Measurements from ENCODE around the gene ARHGAP12.

Gene ARHGAP12

DNA sequence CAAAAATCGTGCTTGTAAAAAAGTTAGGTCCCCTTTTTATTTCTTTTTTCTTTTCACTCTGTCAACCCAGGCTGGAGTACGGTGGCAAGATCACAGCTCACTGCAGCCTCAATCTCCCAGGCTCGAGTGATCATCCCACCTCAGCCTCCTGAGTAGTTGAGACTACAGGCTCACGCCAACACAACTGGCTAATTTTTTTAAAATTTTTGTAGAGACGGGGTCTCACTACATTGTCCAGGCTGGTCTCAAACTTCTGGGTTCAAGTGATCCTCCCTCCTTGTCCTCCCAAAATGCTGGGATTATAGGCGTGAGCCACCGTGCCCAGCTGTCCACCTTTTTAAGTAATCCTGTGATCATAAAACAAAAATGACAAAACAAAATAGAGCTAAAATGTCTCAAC is 19.4 kb upstream of the ARHGAP12 start:
- DNase-seq = no peak

DNA sequence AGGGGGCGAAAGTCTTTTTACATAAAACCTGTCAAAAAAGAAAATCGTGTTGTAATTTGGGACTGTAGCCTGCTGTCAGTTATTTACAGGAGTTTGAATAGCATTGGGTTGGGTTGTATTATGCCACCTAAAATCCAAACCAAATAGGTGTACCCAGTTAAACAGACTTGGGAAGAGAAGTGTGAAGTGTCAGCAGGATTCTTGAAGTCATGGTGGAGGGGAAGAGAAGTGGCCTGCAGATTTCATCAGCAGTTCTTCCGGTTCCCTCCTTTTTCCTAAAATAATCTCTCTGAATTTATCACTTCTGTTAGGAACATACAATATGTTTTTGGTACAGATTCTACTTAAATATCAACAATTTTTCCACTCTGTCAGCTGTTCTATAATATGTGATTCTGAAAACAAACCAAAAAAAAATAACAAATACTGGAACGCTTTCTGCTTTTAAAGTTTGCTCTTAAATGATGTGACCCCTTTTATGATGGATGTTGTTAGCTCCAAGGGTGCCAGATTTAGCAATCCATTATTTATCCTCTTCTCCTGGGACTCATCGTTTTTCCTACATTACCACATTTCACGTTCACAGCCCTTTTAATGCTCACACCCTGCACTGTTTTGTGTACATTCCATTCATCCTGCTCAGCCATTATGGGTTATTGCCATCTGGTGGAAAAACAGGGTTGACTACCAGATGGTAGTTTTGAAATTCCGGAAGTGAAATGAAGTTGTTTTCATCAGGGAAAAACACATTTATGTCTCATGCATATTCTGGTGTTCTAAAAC is 18.7 kb upstream of the ARHGAP12 start:
- DNase-seq = no peak

DNA sequence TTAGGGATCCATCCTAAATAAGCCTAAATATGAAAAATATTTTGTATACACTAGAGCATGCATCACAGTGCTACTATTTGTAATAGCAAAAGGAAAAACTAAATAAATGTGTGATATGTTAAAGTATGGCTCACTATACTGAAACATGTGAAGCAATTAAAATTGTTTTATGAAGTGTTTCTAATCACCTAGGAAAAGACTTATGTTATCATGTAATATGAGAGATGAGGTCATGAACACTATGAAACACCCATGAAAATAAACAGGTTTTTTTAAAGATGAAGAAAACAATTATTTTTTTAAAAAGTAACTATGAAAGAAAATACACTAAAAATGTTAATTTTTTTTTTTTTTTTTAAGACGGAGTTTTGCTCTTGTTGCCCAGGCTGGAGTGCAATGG is 16.8 kb upstream of the ARHGAP12 start:
- no peak for DNase-seq

DNA sequence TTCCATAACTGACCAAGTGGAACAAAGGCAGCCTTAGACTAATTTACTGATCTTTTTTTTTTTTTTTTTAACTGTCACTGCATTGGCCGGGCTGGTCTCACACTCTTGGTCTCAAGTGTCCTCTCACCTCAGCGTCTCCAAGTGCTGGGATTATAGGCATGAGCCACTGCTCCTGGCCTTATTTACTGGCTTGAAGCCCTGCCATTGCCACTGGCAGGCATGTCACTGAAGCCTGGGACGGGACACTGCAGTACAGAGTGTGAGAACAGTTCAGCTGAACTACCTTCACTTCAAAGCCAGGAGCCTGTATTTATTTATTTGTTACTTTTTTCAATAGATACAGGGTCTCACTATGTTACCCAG is 15.4 kb upstream of the ARHGAP12 start:
- no peak for DNase-seq

DNA sequence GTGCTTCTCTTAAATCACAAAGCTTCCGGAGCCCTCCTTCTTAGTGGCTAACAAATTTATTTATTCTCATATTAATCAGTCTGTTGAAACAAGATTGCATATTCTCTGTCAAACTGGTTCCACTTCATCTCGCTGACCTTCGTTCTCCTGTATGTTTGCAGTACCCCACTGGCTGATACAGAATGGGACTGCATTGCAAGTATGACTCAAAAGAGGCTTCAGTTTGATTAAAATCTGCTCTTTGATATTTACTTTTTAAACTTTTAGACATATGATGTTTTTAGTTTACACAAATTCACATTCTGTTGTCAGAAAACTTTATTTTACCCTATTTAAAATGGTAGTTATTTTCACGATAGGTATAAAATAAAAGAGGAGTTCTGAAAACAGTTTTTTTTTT is 14.3 kb upstream of the ARHGAP12 start:
- no peak for DNase-seq

DNA sequence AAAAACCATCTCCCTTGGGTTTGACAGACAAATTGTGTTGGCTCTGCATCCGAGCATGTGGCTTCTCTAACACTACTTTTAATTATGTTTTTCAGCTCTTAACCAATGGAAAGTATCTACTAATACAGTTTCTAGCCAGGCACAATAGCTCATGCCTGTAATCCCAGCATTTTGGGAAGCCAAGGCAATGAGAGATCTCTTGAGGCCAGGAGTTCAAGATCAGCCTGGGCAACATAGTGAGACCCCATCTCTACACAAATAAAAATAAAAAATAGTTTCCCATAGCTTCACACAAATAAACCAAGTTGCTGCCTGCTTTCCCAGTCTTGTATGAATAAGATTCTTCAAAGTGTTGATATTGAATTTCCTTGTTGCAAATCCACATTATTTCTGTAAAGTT is 13.8 kb upstream of the ARHGAP12 start:
- no peak for DNase-seq

DNA sequence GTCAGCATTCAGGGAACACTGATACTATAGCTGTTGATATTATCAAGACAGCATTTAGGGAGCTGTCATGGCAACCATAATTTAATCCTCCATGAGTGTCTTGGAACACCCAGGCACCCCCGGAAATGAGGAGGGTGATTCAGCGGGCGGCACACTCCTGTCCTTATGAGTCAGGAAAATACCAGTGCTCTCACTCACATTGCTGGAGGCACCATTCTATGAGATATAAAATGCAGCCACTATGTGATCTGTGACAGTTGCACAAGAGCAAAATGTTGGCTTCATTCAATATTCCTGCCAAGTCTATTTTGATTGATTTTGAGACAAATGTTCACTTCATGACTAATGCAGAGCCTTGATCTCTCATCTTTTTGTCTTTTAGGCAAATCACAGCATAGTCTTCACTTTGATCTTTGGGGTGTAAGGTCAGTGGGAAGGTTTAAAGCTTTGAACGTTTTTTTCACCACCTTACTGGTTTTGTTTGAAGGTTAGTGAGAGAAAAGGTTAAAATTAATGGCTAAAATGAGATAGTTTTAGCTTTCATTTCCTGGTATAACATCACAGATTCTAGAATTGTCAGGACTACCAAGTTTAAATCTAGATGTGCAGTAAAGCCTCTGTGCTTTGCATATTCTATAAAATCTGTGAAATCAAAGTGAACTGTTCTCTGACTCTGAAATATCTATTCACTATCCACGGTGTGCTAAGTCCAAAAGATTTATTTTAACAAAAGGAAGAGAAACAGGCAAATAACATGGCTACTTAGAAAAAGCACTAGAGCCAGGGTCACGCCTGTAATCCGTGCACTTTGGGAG is 12.4 kb upstream of the ARHGAP12 start:
- DNase-seq = peak; percentile 30

DNA sequence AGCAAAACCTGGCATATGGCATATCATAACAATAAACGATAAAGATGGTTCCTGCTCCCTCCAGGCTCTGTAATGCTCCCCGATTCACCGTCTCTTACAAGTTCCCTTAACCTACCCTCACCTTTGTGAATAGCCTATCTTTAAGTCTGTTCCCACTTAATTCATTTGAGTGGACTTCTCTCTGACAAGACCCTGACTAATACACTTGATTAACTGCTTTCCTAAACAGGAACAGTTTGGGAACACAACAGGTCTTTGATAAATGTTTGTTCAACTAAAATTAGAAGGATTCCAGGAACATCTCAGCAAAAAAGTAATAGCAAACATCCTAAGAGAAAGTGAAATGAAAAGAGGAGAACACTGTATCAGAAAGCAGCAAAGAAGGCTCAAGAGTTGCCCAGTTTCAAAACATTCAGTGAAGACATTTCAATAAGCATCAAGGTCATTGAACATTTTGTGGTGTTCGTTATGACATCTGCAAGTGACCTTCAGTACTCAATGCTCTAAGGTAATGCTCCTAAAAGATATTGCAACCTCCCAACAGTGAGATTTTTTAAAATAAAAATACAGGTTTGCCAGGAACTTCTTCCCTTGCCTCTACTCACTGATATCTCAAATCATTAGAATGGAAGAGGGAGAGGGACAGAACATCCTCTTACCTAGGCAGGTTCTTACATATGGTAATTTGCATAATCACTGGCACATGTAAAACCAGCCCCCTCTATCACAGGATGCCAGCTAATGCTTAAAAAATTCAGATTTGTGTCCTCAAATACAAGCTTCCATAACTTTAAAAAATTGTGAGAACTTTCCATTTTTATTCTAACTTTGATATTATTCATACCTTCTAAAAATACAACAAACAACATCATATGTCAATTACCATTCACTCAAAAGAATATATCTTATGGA is 11.4 kb upstream of the ARHGAP12 start:
- no peak for DNase-seq

DNA sequence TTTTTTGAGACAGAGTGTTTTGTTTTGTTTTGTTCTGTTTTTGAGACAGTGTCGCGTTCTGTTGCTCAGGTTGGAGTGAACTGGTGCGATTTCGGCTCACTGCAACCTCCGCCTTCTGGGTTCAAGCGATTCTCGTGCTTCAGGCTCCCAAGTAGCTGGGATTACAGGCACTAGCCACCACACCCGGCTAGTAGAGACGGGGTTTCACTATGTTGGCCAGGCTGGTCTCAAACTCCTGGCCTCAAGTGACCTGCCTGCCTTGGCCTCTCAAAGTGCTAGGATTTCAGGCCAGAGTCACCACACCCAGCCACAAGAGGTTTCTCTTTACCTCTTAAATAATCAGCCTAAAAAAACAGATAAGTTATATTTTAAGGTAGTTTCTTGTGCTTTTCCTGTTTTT is 8.7 kb upstream of the ARHGAP12 start:
- no peak for DNase-seq

DNA sequence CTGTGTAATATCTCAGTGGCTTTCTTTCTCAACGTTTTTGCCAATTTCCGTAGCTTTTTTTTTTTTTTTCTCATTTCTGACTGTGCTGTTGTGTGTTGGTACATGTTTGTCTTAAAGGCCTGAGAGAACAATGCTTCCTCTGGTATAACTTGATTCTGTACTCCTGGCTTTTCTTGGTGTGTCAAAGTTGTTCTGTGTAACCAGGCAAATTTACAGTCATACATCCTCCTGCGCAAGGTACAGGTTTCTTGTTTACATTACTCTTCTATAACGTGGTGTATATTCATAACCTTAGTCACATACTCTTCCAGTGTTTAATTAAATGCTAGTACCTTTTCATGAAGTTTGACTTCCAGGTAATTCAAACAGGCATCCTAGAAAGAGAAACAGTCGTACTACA is 8.3 kb upstream of the ARHGAP12 start:
- no peak for DNase-seq

DNA sequence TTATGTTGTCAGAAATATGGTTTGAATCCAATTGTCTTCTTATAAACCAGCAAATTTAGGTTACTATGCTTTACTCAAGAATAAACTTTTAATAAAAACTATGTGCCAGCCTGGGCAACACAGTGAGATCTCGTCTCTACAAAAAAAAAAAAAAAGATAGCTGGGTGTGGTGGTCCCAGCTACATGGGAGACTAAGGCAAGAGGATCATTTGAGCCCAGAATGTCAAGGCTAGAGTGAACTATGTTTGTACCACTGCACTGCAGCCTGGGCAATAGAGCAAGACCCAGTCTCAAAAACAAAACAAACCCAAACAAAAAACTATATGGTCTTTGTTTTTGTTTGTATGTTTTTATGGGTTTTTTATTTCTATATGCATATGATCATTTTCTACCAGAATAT is 7.5 kb upstream of the ARHGAP12 start:
- no peak for DNase-seq

DNA sequence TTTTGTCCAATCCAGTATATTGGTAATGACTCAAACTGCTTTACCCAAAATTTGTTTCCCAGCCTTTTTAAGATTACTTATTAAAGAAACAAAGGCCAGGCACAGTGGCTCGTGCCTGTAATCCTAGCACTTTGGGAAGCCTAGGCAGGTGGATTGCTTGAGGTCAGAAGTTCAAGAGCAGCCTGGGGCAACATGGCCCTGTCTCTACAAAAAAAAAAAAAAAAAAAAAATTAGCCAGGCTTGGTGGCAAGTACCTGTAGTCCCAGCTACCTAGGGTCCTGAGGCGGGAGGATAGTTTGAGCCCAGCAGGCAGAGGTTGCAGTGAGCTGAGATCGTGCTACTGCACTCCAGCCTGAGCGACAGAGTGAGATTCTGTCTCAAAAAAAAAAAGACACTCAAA is 7.0 kb upstream of the ARHGAP12 start:
- DNase-seq = no peak

DNA sequence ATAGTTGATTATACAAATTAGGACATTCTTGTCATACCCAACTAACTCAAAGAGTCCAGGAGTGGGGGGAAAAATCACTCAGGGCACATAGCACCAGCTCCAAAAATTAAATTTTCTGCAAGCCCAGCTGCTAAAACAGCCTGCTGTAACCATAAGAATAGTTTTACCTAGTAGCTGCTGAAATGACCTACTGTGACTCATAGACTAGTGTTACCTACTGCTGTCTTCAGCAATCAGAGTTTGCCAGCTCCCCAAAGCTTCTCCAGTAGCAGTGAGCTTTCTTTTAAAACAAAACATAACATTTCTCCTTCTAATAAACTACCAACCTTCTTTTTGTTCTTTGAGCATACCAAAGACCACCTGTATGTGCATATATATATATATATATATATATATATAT is 4.2 kb upstream of the ARHGAP12 start:
- DNase-seq = no peak

DNA sequence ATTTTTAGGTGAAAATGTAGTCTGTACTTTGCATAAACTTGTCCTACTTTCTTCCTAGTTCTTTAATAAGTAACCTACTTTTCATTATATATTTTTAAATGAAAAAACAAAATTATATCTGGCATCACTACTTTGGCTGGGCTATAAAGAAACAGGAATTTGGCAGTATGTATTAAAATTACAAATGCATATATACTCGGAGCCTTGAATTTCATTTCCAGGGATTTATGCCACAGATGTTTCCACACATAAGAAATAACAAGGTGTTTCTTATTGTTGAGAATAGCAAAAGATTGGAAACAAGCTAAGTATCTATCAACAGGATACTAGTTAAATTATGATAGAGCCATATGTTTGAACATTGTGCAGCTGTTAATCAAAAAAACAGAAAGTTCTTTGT is 2.2 kb upstream of the ARHGAP12 start:
- no peak for DNase-seq

DNA sequence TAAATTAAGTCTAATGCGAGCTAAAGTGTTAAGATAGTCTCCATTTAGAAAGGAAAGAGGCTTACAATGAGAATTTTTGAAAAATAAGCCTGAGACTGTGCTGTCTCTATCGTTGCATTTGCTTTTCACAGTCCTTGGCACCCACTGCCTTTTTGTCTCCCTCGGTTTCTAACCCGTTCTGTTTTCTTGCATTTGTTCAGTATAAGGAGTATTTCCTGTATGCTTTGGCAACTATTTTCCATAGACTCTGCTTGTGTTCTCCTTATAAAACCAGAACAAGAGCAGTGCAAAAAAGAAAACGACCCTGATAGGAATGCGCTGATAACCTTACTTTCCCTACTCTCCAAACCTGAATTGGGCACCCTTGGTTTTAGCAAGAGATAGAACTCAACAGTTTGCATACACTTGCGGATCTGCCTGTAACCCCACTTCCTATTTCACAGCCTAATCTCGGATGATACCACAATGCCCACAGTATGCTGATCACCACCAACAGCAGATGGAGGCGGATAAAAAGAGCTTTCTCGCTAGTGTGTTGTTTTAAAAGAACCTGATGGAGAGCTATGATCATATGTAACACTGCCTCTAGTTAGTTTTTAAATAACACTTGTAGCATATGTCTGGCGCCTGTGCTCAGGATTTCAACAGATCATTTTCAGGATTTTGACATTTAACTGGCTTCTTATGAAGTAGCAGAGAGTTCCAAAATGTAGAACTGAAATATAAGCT is 1.6 kb upstream of the ARHGAP12 start:
- no peak for DNase-seq

DNA sequence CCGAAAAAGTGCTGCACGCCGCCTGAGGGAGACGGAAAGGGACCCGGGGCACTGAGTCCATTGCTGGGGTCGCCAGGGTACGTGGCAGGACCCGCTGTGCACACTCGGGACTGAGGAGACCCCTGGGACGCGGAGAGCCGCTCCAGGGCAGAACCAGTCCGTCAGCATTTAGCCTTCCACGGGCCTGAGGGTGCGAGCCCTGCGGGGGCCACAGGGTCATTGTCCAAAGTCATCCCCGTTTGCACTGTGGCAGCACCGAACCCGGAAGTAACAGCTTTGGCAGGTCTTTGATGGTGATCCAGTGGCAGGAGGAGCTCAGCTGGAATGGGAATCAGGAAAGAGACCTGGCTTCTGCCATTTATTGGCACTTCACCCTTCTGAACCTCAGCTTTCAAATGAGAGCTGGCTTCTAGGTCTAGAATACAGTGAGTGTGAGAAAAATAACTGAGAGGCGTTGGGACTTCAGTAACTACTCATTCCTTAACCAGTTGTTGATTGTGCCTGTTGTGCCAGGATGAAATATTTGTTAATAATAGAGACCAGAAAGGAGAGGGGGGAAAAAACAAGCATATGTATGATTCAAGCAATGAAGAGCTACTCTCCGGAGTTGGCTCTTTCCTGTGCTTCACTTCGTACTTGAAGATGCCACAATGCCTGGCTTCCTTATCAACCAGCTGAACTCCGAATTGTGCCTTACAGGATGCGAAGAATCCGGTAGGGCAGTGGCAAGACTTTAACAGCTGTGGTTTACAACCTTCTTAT is 811 bp upstream of the ARHGAP12 start:
- no peak for DNase-seq

DNA sequence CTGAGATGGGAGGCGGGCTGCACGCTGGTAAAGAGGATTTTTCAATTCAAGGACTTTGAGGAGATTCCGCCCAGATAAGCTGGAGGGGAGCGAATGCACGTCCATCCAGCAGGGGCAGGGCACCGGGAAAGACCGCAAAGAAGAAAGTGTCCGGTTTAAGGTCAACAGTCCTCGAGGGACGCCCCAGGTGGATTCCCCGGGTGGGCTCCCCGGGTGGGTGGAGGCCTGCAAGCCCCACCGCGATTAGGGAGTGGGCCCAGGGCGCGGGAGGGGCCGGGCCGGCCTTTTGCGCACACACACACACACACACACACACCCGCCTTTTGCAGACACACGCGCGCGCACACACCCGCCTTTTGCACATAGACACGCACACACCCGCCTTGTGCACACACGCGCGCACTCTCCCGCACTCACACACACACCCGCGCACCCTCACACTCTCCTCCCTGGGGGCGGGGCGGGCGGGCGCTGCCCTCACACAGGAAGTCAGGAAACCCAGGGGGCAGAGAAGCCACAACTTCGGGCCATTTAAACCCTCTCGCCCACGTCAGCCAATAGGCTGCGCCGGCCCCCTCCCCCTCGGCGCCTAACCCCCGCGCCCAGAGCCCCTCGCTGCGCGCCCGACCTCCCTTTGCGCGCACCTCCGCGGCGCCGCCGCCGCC is 615 bp downstream of the ARHGAP12 start:
- DNase-seq = no peak

DNA sequence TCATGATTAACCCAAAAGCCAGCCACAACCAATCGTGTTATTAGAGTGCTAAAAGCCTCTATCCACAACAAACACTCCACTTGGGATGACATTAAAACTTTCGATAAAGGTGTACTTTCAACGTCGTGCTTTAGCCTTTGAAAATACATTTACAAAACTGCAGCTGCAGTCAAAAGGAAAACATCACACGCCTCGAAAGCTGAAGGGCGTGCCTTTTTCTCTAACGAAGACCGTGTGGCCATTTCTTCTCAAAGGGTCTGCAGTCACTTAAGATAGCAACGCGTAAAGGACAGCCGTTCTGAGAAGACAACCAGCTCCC is 1.1 kb downstream of the ARHGAP12 start:
- no peak for DNase-seq

DNA sequence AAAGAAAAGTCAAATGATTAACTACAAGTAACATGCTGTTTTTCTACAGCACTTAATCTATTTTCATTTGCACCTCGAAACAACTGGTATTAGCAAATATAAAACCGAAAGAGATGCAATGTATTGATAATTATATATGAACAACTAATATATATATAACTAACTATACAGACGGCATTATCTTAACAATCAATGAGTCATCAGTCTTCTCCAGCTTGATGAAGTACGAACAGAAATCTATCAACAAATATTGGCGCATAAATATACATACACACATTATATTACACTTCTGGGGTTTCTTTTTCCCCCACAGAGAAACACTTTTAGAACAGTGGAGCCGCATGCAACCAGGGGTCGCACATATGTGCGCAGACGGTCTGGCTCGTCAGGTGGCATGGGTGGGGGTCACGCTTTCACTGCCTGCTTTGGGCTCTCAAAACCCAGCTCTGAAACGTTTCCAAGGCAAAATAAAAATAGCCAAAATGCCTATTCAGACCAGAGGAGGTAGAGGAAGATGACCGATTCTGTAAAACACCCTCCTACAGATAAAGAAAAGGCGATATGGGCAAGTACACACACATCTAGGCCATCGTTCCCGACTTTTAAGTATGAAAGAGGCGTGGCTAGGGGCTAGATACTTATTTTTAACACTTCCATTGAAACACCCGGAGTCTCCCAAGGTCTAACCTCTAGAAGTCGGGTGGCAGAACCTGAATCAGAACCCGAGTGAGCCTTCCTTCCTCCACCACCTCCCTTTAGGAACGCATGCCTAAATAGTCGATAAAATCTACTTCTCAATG is 1.7 kb downstream of the ARHGAP12 start:
- no peak for DNase-seq

DNA sequence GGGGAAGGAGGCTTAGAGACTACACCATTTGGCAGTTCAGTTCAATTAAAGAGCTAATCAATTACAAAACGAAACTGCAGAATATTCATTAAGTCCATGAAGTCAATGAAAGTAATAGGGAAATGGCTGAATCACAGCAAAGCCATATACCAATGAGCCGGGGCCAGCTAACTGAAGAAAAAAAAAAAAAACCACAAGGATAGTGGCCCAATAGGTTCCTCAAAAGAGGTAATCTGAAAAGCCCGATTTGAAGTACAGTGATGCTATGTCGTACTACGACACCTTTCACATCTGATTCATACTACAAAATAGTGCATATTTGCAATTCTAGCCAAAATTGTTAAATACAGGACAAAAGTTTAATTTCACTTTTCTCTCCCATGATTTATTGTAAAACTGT is 2.5 kb downstream of the ARHGAP12 start:
- DNase-seq = no peak

DNA sequence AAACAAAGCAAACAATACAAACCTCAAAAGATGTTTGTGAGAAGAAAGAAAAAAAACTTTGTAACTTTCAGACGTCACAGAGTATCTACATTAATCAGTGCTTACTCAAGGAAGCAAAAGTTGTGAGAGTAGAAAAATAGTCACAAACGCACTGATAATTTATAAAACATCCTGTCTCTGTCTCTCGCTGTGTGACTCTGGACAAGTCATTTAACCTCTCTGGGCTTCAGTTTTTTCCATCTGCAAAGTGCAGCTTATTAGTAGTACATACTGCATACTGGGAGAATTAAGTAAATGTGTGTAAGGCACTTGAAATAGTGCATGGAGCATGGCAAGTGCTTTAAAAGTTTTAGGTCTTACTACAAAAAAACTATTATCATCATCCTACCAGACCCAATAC is 3.8 kb downstream of the ARHGAP12 start:
- DNase-seq = no peak

Measured in GOT3 (cell line).